ENCODE data around the gene GRAP2. TPM values are rescaled to one million over a fixed set of nuclear protein-coding genes. Genes with fewer than 3 reads are reported as not detected.
"Not testable (repeated sequence)": the region's sequence is repeated elsewhere in the genome, so short reads cannot be mapped to it uniquely, and the experiment has no call there.

GRAP2 gene
- polyA plus RNA-seq, 1 of the 3 experiments (the other 2 are of a cell fraction) = 0.13 TPM

- TF ChIP-seq MXI1 (IDR thresholded peaks at IDR 0.05; ENCODE audit: low read depth, low read length) = no peak
- TF ChIP-seq PBX3 (IDR thresholded peaks at IDR 0.05) = no peak
- no peak for TF ChIP-seq ELF1 (IDR thresholded peaks at IDR 0.05)
- TF ChIP-seq POLR2AphosphoS5 (IDR thresholded peaks at IDR 0.05; ENCODE audit: low read depth, low read length) = no peak
- TF ChIP-seq JUND (IDR thresholded peaks at IDR 0.05) = no peak
- no peak for TF ChIP-seq RFX5 (IDR thresholded peaks at IDR 0.05; ENCODE audit: low read length)
- TF ChIP-seq MAX (IDR thresholded peaks at IDR 0.05; ENCODE audit: low read depth) = no peak
- TF ChIP-seq USF2 (IDR thresholded peaks at IDR 0.05; ENCODE audit: borderline replicate concordance, low read depth, low read length) = no peak
- TF ChIP-seq YY1 (IDR thresholded peaks at IDR 0.05; ENCODE audit: low read depth) = no peak
- TF ChIP-seq ZBTB33 (IDR thresholded peaks at IDR 0.05; ENCODE audit: borderline replicate concordance, low read depth) = no peak
- TF ChIP-seq RAD21 (IDR thresholded peaks at IDR 0.05; ENCODE audit: low read length) = no peak
- TF ChIP-seq EZH2phosphoT487 (IDR thresholded peaks at IDR 0.05; ENCODE audit: borderline replicate concordance, low read depth) = no peak
- no peak for TF ChIP-seq SMC3 (IDR thresholded peaks at IDR 0.05; ENCODE audit: low read depth, low read length)
- TF ChIP-seq FOSL2 (IDR thresholded peaks at IDR 0.05; ENCODE audit: borderline replicate concordance, low read depth) = no peak
- TF ChIP-seq RCOR1 (IDR thresholded peaks at IDR 0.05; ENCODE audit: low read length) = no peak
- TF ChIP-seq FOXJ3 (CRISPR knock-in tag; IDR thresholded peaks at IDR 0.05) = no peak
- Histone ChIP-seq H3K27ac (ENCODE audit: low read depth in 2 of 2, low read length in 1 of 2) (no peak overlapping the region), H3K4me2 (no peak overlapping the region), H4K20me1 (ENCODE audit: insufficient read depth) (no peaks in the 10 kb centered on the region), H3K9me2 (no peaks in the 10 kb centered on the region), H3F3A (replicated peaks; ENCODE audit: insufficient read depth) (no peaks in the 10 kb centered on the region), H3K79me2 (ENCODE audit: insufficient read depth) (no peaks in the 10 kb centered on the region), H3K4me3 (ENCODE audit: low read depth in 2 of 2, low read length in 1 of 2) (no peak overlapping the region), H3K27me3 (ENCODE audit: insufficient read depth) (no peaks in the 10 kb centered on the region), H3K9ac (no peak overlapping the region), H2AFZ (ENCODE audit: low read depth) (no peak overlapping the region), H3K4me1 (ENCODE audit: control insufficient read depth in 1 of 2, insufficient read depth in 2 of 2, low read depth in 1 of 2, low read length in 1 of 2) (no peaks in the 10 kb centered on the region), H3K36me3 (replicated peaks in 1 of 2; ENCODE audit: control insufficient read depth in 1 of 2, insufficient read depth in 2 of 2, low read length in 1 of 2) (no peaks in the 10 kb centered on the region), H3K9me3 (no peaks in the 10 kb centered on the region)
- CTCF ChIA-PET = no interaction called here
- POLR2A ChIA-PET = no interaction called here
- DNase-seq = no peak
- WGBS (ENCODE audit: low lambda C conversion rate) = 65% methylated on average over 8 of the region's 8 CpGs
Observed at GRCh38 chr22:39901565-39902146, 772 bp downstream of the GRAP2 start.

GRCh38 chr22:39904024-39904423 lies 3.1 kb downstream of the GRAP2 start:
- H2AFZ ChIP-seq (ENCODE audit: low read depth); POLR2A ChIA-PET; H3K4me1 ChIP-seq (ENCODE audit: control insufficient read depth in 1 of 2, insufficient read depth in 2 of 2, low read depth in 1 of 2, low read length in 1 of 2); H3K27ac ChIP-seq (ENCODE audit: low read depth in 2 of 2, low read length in 1 of 2); H3K27me3 ChIP-seq (ENCODE audit: insufficient read depth); H4K20me1 ChIP-seq (ENCODE audit: insufficient read depth); H3K79me2 ChIP-seq (ENCODE audit: insufficient read depth); H3K9me3 ChIP-seq; H3K9me2 ChIP-seq; CTCF ChIA-PET; H3K9ac ChIP-seq; H3K4me2 ChIP-seq; H3F3A ChIP-seq (replicated peaks; ENCODE audit: insufficient read depth); DNase-seq; H3K36me3 ChIP-seq (replicated peaks in 1 of 2; ENCODE audit: control insufficient read depth in 1 of 2, insufficient read depth in 2 of 2, low read length in 1 of 2); H3K4me3 ChIP-seq (ENCODE audit: low read depth in 2 of 2, low read length in 1 of 2): not testable (repeated sequence)
- 60% methylated on average over 10 of the region's 10 CpGs for WGBS (ENCODE audit: low lambda C conversion rate)
